Measurements from ENCODE around the gene HOXC13.

The HOXC13 gene

GRCh38 chr12:53995378-53996239 is 57.0 kb downstream of the HOXC13 start:
- DNase-seq (ENCODE audit: low read depth), result peak; percentile 58

All from HS-27A (cell line).